GM12892 (cell line): Measurements from ENCODE around the gene RNF7.
"Not testable (repeated sequence)": the region's sequence is repeated elsewhere in the genome, so short reads cannot be mapped to it uniquely, and the experiment has no call there.

Source experiments
- POLR2A ChIP-seq: IDR thresholded peaks from 2 replicates; pipeline ENCODE4 v1.6.1; 2011; ENCODE audit warnings: low read depth, low read length, control low read depth
- POLR2AphosphoS5 ChIP-seq: IDR thresholded peaks from 2 replicates; pipeline ENCODE4 v1.6.1; 2011; ENCODE audit warnings: low read depth, low read length, control low read depth
- TAF1 ChIP-seq: IDR thresholded peaks from 2 replicates; pipeline ENCODE4 v1.6.1; 2011; ENCODE audit warnings: low read depth, mild to moderate bottlenecking, control low read depth, low read length, borderline replicate concordance

DNA sequence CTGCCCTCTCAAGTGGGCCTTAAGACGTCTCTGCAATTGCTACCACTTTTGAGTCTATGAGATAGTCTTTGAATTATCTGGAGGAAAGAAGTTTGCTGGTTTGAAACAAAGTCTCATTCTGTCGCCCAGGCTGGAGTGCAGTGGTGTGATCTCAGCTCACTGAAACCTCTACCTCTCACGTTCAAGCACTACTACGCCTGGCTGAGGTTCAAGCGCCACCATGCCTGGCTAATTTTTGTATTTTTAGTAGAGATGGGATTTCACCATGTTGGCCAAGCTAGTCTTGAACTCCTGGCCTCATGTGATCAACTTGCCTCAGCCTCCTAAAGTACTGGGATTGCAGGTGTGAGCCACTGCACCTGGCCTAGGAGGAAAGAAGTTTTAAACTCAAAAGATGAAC lies 50.7 kb downstream of the RNF7 start:
- TF ChIP-seq TAF1, POLR2A, POLR2AphosphoS5: not testable (repeated sequence)
